GM23338 (cell line): Measurements from ENCODE around the gene NDST3. TPM values are rescaled to one million over a fixed set of nuclear protein-coding genes. Genes with fewer than 3 reads are reported as not detected.
A peak's percentile ranks its signal among the peaks of the same experiment; 100 is the strongest.

Experiments
- ATAC-seq: fragments of 200-7000 bp; cut with Tn5 transposase; 3 replicates; pipeline ENCODE4 v1.9.1; 2020
- DNase-seq: peaks from one replicate; pipeline ENCODE4 v3.0.0-alpha.2; 2015; ENCODE audit warnings: low spot score
- H2AFZ ChIP-seq: fragments of 200-600 bp; sonication (generic); 2 replicates; pipeline ENCODE4 v1.8.0; 2016; ENCODE audit warnings: antibody characterized with exemption, mild to moderate bottlenecking, moderate library complexity
- H3F3A ChIP-seq: fragments of 200-600 bp; sonication (generic); replicated peaks from 2 replicates; pipeline ENCODE4 v1.8.0; 2017; ENCODE audit warnings: antibody characterized with exemption, mixed run types, low read depth
- H3K27ac ChIP-seq: fragments of 200-600 bp; sonication (generic); 2 replicates; pipeline ENCODE4 v1.6.1; 2016; ENCODE audit warnings: low read depth
- H3K27me3 ChIP-seq: fragments of 200-600 bp; sonication (generic); 2 replicates; pipeline ENCODE4 v1.8.0; 2016; ENCODE audit warnings: mild to moderate bottlenecking, mixed run types, moderate library complexity; ENCODE audit not compliant: insufficient read depth
- H3K36me3 ChIP-seq: fragments of 200-600 bp; sonication (generic); 2 replicates; pipeline ENCODE4 v1.8.0; 2016; ENCODE audit warnings: mild to moderate bottlenecking; ENCODE audit not compliant: insufficient read depth
- H3K4me1 ChIP-seq: fragments of 200-600 bp; sonication (generic); 2 replicates; pipeline ENCODE4 v1.8.0; 2016; ENCODE audit warnings: mild to moderate bottlenecking, moderate library complexity; ENCODE audit not compliant: insufficient read depth
- H3K4me2 ChIP-seq: fragments of 200-600 bp; sonication (generic); 2 replicates; pipeline ENCODE4 v1.7.1; 2017; ENCODE audit warnings: mixed run types
- H3K4me3 ChIP-seq: fragments of 200-600 bp; sonication (generic); 2 replicates; pipeline ENCODE4 v1.6.1; 2016; ENCODE audit warnings: mixed run types
- H3K79me2 ChIP-seq: fragments of 200-600 bp; sonication (generic); replicated peaks from 2 replicates; pipeline ENCODE4 v1.8.0; 2017; ENCODE audit warnings: mild to moderate bottlenecking; ENCODE audit not compliant: insufficient read depth
- H3K9me2 ChIP-seq: fragments of 200-600 bp; sonication (generic); 2 replicates; pipeline ENCODE4 v1.8.0; 2017; ENCODE audit not compliant: insufficient read depth
- H4K20me1 ChIP-seq: fragments of 200-600 bp; sonication (generic); replicated peaks from 2 replicates; pipeline ENCODE4 v1.8.0; 2017; ENCODE audit warnings: mild to moderate bottlenecking; ENCODE audit not compliant: insufficient read depth
- H3K27ac Mint-ChIP-seq: 2 replicates; pipeline ENCODE4 v1.8.0; 2020; ENCODE audit warnings: inconsistent platforms, mild to moderate bottlenecking, moderate library complexity, mixed read lengths
- H3K27me3 Mint-ChIP-seq: 3 replicates; pipeline ENCODE4 v1.8.0; 2022; ENCODE audit warnings: low read depth, mild to moderate bottlenecking, moderate library complexity, mixed read lengths, inconsistent platforms; ENCODE audit not compliant: insufficient read depth, poor library complexity
- H3K36me3 Mint-ChIP-seq: 3 replicates; pipeline ENCODE4 v1.8.0; 2021; ENCODE audit warnings: low read depth, mild to moderate bottlenecking, inconsistent platforms, moderate library complexity, mixed read lengths
- H3K4me1 Mint-ChIP-seq: 3 replicates; pipeline ENCODE4 v1.8.0; 2020; ENCODE audit warnings: mild to moderate bottlenecking, inconsistent platforms, mixed read lengths
- H3K4me3 Mint-ChIP-seq: 3 replicates; pipeline ENCODE4 v1.8.0; 2021; ENCODE audit warnings: moderate library complexity, mild to moderate bottlenecking, inconsistent platforms, mixed read lengths
- H3K9me3 Mint-ChIP-seq: 3 replicates; pipeline ENCODE4 v1.8.0; 2020; ENCODE audit warnings: moderate library complexity, mild to moderate bottlenecking, inconsistent platforms, mixed read lengths
- EZH2phosphoT487 ChIP-seq: fragments of 200-600 bp; sonication (generic); IDR thresholded peaks from one replicate; pipeline ENCODE4 v1.8.1; 2018; ENCODE audit warnings: antibody characterized with exemption; ENCODE audit not compliant: unreplicated experiment
- JUNB ChIP-seq: IDR thresholded peaks from one replicate; pipeline ENCODE4 v1.6.1; 2016; ENCODE audit warnings: antibody characterized with exemption; ENCODE audit not compliant: unreplicated experiment
- NANOG ChIP-seq: IDR thresholded peaks from 2 replicates; pipeline ENCODE4 v1.6.1; 2016; ENCODE audit warnings: antibody characterized with exemption, borderline replicate concordance
- POLR2AphosphoS5 ChIP-seq: IDR thresholded peaks from 2 replicates; pipeline ENCODE4 v1.6.1; 2016; ENCODE audit warnings: antibody characterized with exemption, low read depth
- STAT1 ChIP-seq: IDR thresholded peaks from one replicate; pipeline ENCODE4 v1.6.1; 2016; ENCODE audit warnings: antibody characterized with exemption; ENCODE audit not compliant: unreplicated experiment
- ZNF331 ChIP-seq: fragments of 250-450 bp; sonication (Bioruptor Pico); IDR thresholded peaks from 2 replicates; pipeline ENCODE4 v1.5.0; 2020; ENCODE audit warnings: low read depth, mild to moderate bottlenecking, moderate library complexity
- polyA plus RNA-seq: library from polyadenylated mRNA; unstranded; fragments of >200 nt; fragmentation: Nextera tagmentation; extraction: Ambion mirVana; gene quantifications from 2 replicates; pipeline ENCODE4 v1.2.1, GENCODE V29; 2016
- total RNA-seq: library from RNA; depleted of rRNA; stranded (reverse); fragments of >200 nt; shearing (Covaris generic); gene quantifications from 2 replicates; pipeline ENCODE4 v1.2.3, GENCODE V29; 2014
- TF ChIP-seq, protein P1 (sequence below), 2 experiments: fragments of 200-600 bp in 1 of 2; sonication (generic) in 1 of 2; conservative IDR thresholded peaks; 2 replicates each; pipeline versions ENCODE4 v1.5.1 to v1.6.1; 2016 to 2017; ENCODE audit warnings: antibody characterized with exemption in 2 of 2, low read depth in 2 of 2, mild to moderate bottlenecking in 2 of 2, moderate library complexity in 1 of 2
- TF ChIP-seq, protein P2 (sequence below): IDR thresholded peaks from one replicate; pipeline ENCODE4 v1.6.1; 2018; ENCODE audit warnings: antibody characterized with exemption; ENCODE audit not compliant: unreplicated experiment
- TF ChIP-seq, protein P3 (sequence below): fragments of 250-450 bp; sonication (Bioruptor Pico); IDR thresholded peaks from 2 replicates; pipeline ENCODE4 v1.5.0; 2020; ENCODE audit warnings: mild to moderate bottlenecking, moderate library complexity

The NDST3 gene
- total and polyA plus RNA-seq, 2 experiments from 2014 or later = 0.19 to 0.56 TPM

DNA sequence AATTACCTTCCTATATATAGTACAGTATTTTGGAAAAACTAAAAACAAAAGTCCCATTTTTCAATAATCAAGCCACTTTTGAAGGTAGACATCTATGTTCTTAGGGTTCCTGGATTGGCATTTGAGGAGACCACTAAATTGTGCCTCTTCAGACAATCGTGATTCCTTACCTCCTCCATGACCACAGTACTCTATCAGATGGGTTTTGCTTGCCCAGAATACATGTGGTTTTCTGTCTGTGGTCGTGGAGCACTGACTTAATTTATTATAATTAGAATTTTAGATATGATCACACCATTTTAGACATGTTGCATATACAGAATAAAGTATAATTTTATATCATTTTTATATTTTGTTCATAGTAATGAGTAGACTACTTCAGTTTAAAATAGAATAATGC, 67.9 kb downstream of the NDST3 start:
- H3K27ac Mint-ChIP-seq = no peak overlapping the region
- no peaks in the 10 kb centered on the region for H3K9me3 Mint-ChIP-seq
- H3K36me3 ChIP-seq = no peaks in the 10 kb centered on the region
- H3K4me1 Mint-ChIP-seq = no peaks in the 10 kb centered on the region
- H3K27me3 ChIP-seq = no peaks in the 10 kb centered on the region
- no peaks in the 10 kb centered on the region for H3F3A ChIP-seq
- no peaks in the 10 kb centered on the region for H3K27me3 Mint-ChIP-seq
- no peak overlapping the region for H3K4me3 Mint-ChIP-seq
- H3K27ac ChIP-seq = no peak overlapping the region
- TF ChIP-seq NANOG = no peak
- H3K36me3 Mint-ChIP-seq = no peaks in the 10 kb centered on the region
- H3K4me3 ChIP-seq = no peak overlapping the region
- H2AFZ ChIP-seq = no peak overlapping the region
- no peaks in the 10 kb centered on the region for H3K9me2 ChIP-seq
- H4K20me1 ChIP-seq = no peaks in the 10 kb centered on the region
- no peak for ATAC-seq
- H3K79me2 ChIP-seq = no peaks in the 10 kb centered on the region
- H3K4me2 ChIP-seq = no peak overlapping the region
- no peak for DNase-seq
- H3K4me1 ChIP-seq = no peaks in the 10 kb centered on the region

DNA sequence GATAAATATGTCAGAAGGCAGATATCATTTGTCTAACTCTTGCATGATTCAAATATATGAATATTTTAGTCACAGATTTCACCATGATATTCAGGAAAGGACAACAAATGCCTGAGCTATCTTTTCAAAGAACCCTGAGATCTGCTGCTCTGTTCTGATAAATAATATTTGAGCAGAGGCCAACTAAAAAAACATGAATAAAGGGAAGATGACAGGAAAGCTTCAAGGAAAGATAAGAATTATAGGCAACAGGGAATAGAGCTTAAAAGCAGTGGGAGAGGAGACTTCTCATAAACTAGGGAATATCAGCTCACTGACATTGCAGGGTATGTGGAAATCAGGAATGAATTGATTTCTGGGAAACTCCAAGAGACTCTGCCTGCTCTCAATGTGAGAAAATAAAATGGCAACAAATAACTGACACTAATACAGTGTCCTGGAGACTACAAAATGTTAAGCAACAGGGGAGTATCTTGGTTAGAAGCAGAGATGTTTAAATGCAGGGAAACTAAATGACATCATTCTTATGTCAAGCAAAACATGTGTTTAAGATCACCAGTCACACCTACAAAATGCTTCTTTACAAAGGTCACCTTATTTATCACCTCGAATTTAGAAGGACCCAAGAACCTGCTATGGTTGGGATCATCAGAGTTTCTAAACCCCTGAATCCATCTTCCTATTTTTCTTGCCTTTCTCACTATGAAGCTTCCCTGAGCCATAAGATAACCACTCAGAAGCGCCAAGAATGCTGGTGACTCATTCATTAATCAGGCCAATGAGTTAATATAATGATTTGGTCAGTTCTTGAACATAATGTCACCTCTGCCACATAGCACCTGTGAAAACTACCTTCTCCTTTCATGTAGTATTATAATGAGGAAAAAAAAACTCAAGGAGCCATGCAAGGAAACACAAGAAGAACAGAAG, 78.1 kb downstream of the NDST3 start:
- no peak overlapping the region for H3K4me2 ChIP-seq
- DNase-seq (no peak), ATAC-seq (no peak)
- no peaks in the 10 kb centered on the region for H3K36me3 ChIP-seq
- Mint-ChIP-seq H3K27me3 (no peaks in the 10 kb centered on the region), H3K4me3 (no peak overlapping the region), H3K9me3 (no peaks in the 10 kb centered on the region), H3K27ac (no peak overlapping the region), H3K4me1 (no peaks in the 10 kb centered on the region), H3K36me3 (no peaks in the 10 kb centered on the region)
- H3K27me3 ChIP-seq = no peaks in the 10 kb centered on the region
- H3K79me2 ChIP-seq = no peaks in the 10 kb centered on the region
- H3K27ac ChIP-seq = no peak overlapping the region
- no peaks in the 10 kb centered on the region for H3F3A ChIP-seq
- 0 out of 2 replicates have a peak overlapping the region, but pooled peaks have one; percentile 12 for H2AFZ ChIP-seq
- H3K9me2 ChIP-seq = 0 out of 2 replicates have a peak, but pooled peaks cover 2% of the 10 kb centered on the region
- no peak overlapping the region for H3K4me3 ChIP-seq
- H3K4me1 ChIP-seq = peaks cover under 1% of the 10 kb centered on the region; the same call in 1 of the 2 replicates
- no peaks in the 10 kb centered on the region for H4K20me1 ChIP-seq
- TF ChIP-seq, protein P1, sequence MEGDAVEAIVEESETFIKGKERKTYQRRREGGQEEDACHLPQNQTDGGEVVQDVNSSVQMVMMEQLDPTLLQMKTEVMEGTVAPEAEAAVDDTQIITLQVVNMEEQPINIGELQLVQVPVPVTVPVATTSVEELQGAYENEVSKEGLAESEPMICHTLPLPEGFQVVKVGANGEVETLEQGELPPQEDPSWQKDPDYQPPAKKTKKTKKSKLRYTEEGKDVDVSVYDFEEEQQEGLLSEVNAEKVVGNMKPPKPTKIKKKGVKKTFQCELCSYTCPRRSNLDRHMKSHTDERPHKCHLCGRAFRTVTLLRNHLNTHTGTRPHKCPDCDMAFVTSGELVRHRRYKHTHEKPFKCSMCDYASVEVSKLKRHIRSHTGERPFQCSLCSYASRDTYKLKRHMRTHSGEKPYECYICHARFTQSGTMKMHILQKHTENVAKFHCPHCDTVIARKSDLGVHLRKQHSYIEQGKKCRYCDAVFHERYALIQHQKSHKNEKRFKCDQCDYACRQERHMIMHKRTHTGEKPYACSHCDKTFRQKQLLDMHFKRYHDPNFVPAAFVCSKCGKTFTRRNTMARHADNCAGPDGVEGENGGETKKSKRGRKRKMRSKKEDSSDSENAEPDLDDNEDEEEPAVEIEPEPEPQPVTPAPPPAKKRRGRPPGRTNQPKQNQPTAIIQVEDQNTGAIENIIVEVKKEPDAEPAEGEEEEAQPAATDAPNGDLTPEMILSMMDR (conservative IDR thresholded peaks at IDR 0.05; ENCODE audit: low read depth in 2 of 2) = no peak
- TF ChIP-seq ZNF331 (CRISPR knock-in tag) (no peak), JUNB (no peak), STAT1 (no peak), EZH2phosphoT487 (no peak), NANOG (no peak), POLR2AphosphoS5 (no peak)
- TF ChIP-seq, protein P2, sequence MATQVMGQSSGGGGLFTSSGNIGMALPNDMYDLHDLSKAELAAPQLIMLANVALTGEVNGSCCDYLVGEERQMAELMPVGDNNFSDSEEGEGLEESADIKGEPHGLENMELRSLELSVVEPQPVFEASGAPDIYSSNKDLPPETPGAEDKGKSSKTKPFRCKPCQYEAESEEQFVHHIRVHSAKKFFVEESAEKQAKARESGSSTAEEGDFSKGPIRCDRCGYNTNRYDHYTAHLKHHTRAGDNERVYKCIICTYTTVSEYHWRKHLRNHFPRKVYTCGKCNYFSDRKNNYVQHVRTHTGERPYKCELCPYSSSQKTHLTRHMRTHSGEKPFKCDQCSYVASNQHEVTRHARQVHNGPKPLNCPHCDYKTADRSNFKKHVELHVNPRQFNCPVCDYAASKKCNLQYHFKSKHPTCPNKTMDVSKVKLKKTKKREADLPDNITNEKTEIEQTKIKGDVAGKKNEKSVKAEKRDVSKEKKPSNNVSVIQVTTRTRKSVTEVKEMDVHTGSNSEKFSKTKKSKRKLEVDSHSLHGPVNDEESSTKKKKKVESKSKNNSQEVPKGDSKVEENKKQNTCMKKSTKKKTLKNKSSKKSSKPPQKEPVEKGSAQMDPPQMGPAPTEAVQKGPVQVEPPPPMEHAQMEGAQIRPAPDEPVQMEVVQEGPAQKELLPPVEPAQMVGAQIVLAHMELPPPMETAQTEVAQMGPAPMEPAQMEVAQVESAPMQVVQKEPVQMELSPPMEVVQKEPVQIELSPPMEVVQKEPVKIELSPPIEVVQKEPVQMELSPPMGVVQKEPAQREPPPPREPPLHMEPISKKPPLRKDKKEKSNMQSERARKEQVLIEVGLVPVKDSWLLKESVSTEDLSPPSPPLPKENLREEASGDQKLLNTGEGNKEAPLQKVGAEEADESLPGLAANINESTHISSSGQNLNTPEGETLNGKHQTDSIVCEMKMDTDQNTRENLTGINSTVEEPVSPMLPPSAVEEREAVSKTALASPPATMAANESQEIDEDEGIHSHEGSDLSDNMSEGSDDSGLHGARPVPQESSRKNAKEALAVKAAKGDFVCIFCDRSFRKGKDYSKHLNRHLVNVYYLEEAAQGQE = no peak
- TF ChIP-seq, protein P3, sequence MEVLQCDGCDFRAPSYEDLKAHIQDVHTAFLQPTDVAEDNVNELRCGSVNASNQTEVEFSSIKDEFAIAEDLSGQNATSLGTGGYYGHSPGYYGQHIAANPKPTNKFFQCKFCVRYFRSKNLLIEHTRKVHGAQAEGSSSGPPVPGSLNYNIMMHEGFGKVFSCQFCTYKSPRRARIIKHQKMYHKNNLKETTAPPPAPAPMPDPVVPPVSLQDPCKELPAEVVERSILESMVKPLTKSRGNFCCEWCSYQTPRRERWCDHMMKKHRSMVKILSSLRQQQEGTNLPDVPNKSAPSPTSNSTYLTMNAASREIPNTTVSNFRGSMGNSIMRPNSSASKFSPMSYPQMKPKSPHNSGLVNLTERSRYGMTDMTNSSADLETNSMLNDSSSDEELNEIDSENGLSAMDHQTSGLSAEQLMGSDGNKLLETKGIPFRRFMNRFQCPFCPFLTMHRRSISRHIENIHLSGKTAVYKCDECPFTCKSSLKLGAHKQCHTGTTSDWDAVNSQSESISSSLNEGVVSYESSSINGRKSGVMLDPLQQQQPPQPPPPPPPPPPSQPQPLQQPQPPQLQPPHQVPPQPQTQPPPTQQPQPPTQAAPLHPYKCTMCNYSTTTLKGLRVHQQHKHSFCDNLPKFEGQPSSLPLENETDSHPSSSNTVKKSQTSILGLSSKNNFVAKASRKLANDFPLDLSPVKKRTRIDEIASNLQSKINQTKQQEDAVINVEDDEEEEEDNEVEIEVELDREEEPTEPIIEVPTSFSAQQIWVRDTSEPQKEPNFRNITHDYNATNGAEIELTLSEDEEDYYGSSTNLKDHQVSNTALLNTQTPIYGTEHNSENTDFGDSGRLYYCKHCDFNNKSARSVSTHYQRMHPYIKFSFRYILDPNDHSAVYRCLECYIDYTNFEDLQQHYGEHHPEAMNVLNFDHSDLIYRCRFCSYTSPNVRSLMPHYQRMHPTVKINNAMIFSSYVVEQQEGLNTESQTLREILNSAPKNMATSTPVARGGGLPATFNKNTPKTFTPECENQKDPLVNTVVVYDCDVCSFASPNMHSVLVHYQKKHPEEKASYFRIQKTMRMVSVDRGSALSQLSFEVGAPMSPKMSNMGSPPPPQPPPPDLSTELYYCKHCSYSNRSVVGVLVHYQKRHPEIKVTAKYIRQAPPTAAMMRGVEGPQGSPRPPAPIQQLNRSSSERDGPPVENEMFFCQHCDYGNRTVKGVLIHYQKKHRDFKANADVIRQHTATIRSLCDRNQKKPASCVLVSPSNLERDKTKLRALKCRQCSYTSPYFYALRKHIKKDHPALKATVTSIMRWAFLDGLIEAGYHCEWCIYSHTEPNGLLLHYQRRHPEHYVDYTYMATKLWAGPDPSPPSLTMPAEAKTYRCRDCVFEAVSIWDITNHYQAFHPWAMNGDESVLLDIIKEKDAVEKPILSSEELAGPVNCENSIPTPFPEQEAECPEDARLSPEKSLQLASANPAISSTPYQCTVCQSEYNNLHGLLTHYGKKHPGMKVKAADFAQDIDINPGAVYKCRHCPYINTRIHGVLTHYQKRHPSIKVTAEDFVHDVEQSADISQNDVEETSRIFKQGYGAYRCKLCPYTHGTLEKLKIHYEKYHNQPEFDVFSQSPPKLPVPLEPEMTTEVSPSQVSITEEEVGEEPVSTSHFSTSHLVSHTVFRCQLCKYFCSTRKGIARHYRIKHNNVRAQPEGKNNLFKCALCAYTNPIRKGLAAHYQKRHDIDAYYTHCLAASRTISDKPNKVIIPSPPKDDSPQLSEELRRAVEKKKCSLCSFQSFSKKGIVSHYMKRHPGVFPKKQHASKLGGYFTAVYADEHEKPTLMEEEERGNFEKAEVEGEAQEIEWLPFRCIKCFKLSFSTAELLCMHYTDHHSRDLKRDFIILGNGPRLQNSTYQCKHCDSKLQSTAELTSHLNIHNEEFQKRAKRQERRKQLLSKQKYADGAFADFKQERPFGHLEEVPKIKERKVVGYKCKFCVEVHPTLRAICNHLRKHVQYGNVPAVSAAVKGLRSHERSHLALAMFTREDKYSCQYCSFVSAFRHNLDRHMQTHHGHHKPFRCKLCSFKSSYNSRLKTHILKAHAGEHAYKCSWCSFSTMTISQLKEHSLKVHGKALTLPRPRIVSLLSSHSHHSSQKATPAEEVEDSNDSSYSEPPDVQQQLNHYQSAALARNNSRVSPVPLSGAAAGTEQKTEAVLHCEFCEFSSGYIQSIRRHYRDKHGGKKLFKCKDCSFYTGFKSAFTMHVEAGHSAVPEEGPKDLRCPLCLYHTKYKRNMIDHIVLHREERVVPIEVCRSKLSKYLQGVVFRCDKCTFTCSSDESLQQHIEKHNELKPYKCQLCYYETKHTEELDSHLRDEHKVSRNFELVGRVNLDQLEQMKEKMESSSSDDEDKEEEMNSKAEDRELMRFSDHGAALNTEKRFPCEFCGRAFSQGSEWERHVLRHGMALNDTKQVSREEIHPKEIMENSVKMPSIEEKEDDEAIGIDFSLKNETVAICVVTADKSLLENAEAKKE (CRISPR knock-in tag) = no peak
